Dedifferentiated amniotic fluid mesenchymal stem cell (primary cell): ENCODE data around the gene ENOX1.

Experiments used
- DNase-seq: peaks from one replicate; pipeline ENCODE4 v3.0.0-alpha.2; 2016; ENCODE audit errors: extremely low spot score

The ENOX1 gene

DNA sequence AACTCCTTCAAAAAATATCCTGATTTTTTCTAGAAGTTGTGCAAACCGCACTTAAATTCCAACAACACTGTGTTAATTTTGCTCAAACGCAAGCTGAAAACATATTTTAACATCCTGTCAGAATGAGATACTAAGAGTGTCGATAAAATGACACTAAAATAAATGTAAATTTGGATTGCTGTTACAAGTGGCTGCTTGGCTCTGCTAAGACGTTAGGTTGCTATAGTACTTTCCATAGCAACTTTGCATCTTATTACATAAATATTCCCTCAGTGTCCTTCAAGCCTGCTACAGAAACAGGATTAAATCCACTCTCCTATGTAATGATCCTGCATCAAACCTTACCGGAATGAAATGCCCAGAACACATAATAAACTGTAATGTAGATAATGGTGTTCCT lies 471.2 kb downstream of the ENOX1 start:
- no peak for DNase-seq

DNA sequence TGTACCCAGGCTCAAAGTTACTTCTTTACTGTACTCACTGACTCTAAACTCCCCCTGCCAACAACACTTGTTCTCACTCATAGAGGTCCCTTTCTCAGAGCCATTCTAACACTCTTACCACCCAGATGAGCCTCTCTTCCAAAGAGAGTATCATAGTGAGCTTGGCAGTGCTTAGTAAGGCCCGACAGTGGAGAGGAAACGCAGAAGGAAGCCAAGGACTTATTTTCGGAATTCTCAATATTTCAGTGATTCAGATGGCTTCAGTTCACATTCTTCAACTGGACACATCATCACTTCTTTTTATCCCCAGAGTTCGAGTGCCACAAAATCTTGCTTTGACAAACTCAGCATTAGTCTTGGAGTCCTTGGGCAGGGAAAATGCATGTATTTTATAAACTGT lies 477.5 kb downstream of the ENOX1 start:
- no peak for DNase-seq

DNA sequence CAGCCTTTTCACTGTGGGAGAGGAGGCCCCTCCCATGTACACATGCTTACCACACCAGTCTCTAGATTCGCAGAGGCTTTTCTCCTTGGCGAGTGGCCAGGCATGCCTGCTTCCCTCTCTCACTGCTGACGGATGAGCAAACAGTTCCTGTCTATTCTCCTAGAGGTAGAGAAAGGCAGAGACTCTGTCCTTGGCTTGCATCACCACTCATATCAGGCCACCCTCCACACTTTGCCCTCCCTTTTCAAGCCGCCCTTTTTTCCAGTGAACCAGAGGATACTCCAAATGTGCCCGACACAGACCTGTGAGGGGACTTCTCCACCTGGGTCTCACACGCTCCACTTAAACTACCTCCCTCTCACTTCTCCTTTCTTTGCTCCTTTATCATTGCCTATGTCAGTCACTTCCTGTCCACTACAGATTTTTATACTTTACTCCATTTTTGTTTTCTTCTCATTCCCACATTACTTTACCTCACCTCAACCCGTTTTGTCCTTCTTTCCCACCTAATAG lies 478.8 kb downstream of the ENOX1 start:
- DNase-seq = peak; percentile 63

DNA sequence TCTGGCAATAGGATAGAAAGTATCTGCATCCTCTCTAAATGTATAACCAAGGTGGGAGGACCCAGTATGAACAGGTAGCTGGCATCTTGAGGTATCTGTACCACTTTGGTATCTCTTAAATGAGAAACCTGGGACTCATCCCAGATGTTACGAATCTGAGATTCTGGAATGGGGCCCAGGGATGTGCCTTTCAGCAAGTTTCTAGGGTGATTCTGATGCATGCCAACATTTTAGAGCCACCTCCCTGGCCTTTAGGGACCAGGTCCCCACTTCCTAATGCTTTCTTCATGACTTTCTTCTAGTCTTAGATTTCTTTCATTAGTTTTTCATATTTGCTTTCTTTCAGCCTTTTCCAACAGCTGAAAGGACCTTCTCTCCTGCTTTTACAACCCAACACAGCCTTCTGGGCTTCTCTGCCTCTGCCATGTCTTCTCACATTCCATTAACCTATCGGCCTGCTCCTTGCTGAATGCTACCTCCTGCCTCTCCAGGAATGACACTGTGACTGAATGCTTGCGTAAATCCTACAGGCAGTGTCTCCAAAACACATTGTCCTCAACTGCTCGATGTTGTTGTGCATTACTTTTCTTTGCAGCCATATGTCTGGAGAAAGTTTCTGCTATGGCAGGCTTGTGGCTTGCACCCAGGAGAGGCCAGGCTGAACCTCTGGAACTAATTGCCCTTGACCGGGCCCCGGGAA lies 479.4 kb downstream of the ENOX1 start:
- DNase-seq = no peak

DNA sequence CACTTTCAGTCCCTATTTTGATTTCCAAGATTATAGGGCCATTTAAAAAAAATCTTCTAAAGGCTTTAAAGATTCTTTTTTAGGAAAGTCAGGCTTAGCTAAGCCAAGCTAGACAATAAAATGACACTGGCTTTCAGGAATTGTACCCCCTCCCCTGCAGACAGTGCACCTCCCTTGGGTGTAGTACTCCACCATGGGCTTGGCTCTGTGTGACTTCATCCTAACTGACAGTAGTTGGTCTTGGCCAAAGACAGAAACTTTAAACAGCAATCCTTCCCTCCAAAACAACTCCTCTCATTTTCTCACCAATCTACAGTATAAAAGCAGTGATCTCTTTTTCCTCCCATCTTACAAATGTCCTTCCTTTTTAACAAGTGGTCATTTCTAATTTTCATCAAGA lies 480.4 kb downstream of the ENOX1 start:
- no peak for DNase-seq

DNA sequence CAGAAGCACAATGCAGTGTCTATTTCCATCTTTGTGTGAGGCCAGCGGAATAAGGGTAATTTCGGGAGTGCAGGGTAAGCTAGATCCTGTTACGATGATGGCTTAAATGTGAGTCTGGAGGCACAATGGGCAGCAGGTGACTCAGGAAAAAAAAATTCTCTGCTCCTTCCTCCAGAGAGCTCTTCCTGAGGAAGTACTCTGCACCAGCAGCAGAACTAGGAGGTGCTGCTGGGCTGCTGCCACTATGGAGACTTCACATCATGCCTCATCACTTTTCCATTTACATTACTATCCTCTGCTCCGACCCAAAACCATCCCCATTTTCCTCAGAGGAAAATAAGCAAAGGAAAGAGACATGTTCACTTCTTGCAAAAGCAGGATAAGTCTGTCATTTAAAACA lies 481.4 kb downstream of the ENOX1 start:
- no peak for DNase-seq

DNA sequence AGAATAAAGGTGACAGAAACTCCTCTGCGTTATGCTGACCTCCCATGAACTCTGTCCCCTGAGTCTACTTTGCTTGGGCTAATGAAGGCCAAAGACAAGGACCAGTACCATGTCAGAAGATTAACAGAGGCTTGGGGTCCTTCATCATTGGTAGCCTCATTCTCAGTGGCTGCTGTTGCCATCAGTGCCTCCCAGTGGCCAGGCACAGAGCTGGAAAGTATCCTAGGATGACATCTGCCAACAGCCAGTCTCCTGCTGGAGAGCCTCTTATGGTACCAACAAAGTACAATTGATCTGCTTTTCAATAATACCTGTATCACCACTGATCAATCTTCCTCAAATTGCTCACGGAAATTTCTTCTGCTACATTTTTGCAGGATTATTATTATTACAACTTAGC lies 481.8 kb downstream of the ENOX1 start:
- DNase-seq = no peak

DNA sequence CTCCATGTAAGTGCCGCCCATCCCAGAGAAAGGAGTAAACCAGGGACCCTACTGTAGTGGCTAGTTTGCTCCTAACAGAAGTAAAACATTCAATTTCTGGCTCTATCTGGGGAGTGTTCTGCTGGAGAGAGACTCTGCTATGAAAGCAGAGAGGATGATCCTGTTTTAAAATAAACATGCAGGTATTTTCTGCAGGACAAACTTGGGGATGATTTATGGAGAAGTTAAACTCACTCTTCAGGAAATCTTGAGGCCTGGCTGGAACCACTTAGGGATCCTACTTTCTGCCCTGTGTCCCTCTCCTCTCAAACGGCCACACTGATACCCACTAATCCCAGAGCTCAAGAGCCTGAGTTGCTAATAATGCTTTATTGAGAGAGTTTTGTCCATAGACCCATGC lies 482.3 kb downstream of the ENOX1 start:
- DNase-seq = no peak

DNA sequence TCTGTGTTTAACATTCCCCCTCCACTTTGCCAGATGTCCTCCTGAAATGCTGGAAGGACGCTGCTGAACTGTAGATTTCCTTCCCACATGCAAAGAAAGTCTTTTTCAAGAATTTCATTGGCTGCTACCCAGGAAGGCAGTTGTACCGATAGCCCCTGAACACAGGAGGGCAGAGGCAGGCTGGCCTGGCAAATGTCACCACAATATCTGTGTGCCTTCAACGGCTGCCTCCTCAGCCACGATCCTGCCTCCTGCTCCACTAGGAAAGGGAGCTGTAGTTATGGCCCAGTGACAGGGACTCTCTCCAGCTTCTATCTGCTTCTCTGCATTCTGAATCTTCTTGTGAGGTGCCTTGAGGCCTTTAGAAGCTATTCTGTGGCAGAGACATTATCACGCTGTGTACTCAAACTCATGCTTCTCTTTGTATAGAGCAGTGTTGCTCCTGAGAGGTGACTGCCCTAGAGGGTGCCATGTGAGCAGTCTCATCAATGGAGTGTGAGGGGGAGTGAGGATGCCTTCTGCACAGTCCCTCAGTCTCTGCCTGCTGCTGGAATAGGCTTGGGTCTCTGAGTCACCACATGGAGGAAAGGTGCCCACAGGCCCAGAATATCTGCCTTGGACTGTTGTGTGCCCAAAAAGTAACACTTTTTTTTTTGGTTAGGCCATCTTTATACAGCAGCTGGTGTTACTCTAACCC lies 483.6 kb downstream of the ENOX1 start:
- DNase-seq = peak; percentile 65

DNA sequence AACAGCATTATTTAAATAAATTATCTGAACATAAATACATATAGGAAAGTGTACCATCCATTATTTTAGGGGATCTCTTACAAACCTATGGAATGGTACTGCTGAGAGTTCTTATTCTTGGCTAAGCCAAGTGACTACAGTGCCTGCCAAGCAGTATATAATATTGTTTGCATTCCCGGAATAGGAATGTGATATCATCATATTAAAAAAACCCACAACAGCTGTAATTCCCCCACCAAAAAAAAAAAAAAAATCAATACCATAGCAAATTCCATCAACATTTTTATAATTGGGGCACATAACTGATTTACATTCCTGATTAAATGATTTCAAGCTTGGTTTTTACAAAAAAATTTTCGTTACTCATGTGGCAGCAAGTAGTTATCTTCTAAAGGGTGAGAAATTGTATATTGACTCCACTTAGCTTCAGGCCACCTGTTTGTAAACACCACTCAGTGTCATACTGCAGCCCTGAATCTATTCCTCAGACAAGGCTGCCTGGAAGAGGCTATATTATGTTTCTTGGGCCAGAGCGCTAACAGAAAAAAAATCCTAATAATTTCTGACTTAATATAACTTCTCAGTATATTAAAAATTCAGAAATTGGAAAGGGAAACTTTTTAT lies 485.3 kb downstream of the ENOX1 start:
- DNase-seq = peak; percentile 42

DNA sequence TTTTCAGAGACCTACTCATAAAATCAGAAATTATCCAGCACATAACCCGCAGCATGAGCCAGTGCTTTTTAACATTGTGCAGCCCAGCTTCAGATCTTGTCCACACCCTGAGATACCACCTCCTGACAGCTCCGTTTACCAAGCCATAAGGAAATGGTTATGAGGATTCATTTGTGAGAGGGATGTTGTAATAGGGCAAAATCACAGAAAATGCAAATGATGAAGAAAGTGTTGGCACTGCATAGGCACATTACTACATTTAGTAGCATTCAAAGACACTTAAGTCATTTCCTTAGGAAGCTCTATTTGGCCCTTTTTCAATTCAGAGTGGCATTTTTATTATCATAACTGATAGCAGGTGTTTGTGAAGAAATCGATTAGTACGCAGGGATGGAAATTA lies 485.9 kb downstream of the ENOX1 start:
- DNase-seq = peak; percentile 32

DNA sequence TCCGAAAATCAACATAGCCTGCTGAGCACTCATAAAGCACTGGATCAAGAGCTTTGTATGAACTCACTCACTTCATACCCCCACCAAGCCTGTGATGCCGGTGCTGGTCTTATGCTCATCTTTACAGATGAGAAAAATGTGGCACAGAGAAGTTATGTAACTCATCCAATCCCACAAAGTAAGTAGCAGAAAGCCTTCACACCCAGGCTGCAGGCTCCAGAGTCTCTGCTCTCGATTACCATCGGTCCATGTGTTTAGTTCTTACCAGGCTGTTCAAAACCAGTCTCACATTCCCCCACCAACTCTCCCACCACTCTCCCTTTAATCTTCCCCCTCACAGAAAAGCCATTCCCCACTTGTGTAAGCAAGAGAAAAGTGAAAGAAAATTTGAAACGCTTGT lies 487.4 kb downstream of the ENOX1 start:
- DNase-seq = no peak

DNA sequence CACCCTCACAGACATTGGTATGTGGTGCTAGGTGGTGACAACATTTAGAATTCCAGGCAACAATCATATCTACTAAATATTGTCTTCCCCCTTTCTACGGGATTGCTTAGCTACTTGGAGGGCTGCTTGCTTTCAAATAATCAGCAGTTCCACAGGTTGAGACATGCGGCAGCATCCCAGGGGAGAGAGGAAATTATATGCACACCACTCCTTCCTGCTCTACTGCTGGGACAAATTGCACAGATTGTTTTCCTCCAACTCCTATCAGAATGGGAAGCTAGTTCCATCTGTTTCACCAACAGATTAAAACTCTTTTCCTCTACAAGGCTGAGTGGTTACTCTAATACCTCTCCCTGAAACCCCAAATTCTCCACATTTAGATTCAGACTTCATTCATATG lies 488.0 kb downstream of the ENOX1 start:
- no peak for DNase-seq

DNA sequence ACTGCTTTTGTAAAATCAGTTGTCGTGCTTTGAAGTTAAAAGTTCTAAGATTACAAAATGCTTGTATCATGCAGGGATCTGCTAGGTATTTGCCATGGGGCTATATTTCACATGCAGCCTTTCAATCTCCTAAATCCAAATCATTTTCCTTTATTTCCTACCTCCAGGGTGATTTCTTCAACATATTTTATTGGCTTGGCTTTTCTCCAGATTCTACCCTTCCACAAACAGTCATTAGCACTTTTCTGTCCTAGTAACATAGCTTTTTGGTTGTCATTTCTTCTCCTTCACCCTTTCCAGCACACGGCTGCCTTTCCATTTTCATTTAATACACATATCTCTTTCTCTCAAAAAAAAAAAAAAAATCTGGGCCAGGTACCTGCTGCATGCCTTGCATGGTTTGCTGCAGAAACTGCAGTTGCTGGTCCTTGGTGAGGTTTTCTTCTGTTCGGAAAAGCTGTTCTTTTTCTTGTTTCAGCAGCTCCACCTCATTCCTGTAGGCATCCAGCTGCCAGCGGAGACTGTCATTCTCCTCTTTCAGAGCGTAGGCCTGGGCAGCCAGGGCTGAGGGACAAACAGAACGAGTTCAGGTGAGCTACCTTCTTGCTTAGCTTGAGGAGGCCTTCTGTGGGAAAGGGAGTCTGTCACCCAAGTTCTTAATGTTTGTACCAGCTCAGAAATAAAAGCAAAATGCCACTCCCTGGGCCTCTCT lies 488.6 kb downstream of the ENOX1 start:
- DNase-seq = no peak

DNA sequence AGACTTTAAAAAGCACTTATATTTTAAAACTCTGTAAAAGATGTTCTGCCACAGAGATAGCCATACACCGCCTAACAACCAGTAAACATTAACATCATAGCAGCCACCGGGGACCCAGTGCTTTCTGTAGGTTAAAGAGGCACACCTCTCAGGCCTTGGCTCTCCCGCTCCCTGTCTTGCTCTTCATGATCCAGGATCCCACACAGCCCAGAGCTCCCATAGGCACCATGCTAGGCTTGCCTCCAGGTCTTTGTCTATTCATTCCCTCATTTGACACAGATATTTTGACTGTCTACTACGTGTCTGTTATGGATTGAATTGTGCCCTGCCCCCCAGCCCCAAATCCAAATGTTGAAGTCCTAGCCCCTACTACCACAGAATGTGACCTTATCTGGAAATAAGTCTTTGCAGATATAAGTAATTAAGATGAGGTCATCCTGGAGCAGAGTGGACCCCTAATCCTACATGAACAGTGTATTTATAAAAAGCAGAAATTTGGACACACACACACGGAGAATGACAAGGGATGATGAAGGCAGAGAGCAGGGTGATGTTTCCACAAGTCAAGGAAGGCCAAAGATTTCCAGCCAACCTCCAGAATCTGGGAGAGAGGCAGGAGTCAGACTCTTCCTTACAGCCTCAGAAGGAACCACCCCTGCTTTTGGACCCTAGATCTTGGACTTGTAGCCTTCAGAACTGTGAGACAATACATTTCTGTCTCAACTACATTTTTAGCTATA lies 490.8 kb downstream of the ENOX1 start:
- DNase-seq = no peak

DNA sequence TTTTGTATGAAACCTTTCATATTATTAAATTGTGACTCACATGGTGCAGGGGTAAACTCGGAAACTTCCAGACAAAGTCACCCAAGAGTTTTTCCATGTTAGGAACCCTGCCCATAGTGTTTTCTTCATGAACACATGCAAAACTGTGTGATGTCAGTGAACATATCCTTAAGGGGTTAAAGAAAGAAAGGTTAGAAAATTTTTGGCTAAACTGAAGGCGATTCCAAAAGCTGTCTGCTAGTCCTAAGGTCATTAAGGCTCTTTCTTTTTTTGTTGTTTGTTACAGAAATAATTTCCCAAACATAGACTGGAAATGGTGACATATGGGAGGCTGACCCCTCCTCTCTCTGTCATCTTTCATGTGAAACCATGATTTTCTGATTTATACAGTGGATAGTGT lies 491.5 kb downstream of the ENOX1 start:
- DNase-seq = no peak

DNA sequence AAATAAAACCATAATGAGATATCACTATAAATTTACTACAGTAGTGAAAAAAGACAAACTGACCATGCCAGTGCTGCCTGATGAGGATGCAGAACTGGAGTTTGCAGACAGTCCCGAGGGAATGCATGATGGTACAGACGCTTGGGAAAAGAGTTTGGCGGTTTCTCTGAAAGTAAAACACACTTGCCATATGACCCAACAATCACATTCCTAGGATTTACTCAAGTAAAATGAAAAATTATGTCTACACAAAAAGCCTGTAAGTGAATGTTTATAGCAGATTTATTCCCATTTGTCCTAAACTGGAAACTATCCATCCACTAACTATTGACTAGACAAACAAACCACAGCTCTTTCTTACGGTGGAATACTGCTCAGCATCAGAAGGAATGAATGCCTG lies 492.4 kb downstream of the ENOX1 start:
- no peak for DNase-seq

DNA sequence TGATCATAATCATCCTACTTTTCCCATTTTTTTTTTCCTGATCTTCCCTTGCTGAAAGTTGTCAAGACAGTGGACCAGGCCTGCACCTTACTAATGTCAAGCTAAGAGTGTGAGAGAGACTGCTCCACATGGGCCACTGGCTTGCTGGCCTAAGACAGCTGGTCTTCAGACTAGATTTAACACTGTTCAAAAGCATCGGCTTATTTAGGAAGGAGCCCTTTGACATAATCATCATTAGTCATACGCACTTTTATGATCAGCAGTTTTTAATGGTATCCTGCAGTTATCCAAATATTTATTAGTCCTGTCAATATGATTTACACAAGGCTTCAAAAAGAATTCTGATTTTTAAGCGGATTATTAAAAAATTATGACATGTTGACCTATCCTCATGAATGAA lies 492.8 kb downstream of the ENOX1 start:
- DNase-seq = no peak

DNA sequence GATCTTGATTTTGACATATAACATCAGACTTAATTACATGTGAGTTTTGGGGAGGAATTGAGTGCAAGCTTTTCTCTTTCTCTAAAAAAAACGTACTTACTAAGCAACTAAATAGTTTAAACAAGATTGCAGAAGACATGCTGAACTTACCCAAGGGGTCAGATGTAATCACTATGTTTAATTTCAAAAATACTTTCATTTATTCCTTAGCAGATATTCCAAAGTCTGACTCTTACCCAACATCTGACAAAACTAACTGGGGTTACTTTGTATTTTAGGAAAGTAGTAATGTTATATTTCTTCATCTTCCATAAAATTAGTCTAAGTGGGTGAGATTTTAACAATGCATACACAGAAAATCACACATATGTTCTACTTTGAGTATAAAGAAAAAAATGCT lies 493.2 kb downstream of the ENOX1 start:
- no peak for DNase-seq

DNA sequence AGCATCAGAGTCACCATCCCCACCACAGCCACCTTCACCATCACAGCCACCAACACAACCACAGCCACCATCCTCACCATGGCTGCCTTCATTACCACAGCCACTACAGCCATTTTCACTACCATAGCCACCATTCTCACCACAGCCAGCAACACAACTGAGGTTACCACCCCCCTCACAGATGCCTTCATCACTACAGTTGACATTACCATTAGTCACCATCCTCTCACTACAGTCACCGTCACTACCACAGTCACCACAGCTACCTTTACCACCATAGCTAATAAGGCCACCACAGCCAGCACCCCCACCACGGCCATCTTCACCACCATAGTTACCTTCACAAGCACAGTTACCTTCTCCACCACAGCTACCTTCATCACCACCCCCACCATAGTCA lies 493.8 kb downstream of the ENOX1 start:
- no peak for DNase-seq

DNA sequence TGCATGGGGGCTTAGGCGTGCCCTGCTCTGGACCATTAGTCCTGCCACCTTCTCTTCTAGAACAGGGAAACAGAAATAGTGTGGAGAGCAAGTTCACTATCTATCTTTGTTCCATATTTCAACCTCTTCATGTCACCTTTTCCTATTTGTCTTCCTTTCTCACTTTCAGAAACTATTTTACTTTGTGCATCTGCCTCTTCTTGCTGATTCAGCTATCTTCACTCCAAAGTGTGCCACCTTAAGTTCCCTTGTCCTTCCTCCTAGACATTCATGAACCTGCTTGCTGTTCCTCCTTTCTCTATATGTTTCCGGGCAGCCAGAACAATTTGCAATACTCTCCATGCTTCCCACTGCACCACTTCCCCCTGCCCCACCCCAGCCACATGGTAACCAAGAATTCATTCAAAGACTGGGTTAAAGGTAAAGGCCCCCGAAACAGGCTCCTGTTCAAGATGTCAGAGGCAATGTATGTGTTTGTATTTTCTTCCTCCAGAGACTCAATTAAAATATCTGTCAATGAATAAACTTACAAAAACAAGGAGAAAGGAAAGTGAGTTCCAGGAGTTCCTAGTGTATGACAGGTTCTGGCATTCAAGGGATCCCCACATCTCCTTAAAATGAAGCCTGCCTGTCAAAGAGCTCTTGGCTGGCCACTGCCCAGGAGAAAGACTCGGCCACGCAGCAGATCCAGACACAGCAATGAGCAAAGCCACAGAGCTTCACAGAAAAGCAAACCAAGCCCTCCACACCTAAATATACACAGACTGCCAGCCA lies 495.3 kb downstream of the ENOX1 start:
- DNase-seq = no peak
